Thyroid gland (tissue), 4 donors: Measurements from ENCODE around the gene TBCC. TPM values are rescaled to one million over a fixed set of nuclear protein-coding genes. Genes with fewer than 3 reads are reported as not detected.
A peak's percentile ranks its signal among the peaks of the same experiment; 100 is the strongest.

Experiments used
- DNase-seq, 2 donors: peaks; one replicate each; pipeline ENCODE4 v3.0.0-alpha.2; 2019
- H3K27ac ChIP-seq, 3 donors: fragments of 200-600 bp; sonication (generic); 1 replicate in 2 of 3; 2 replicates in 1 of 3; pipeline ENCODE4 v1.5.1; 2016 to 2019; ENCODE audit warnings: mild to moderate bottlenecking in 1 of 3, moderate library complexity in 1 of 3
- H3K27me3 ChIP-seq: fragments of 200-600 bp; sonication (generic); one replicate; pipeline ENCODE4 v1.5.1; 2019
- H3K36me3 ChIP-seq, 2 donors: fragments of 200-600 bp; sonication (generic); one replicate each; pipeline ENCODE4 v1.5.1; 2016 to 2019
- H3K4me1 ChIP-seq, 2 donors: fragments of 200-600 bp; sonication (generic); one replicate each; pipeline ENCODE4 v1.5.1; 2017 to 2019
- H3K4me3 ChIP-seq, 3 donors: fragments of 200-600 bp; sonication (generic); replicated peaks in 1 of 3; 1 replicate in 2 of 3; 2 replicates in 1 of 3; pipeline ENCODE4 v1.5.1; 2016; ENCODE audit warnings: mild to moderate bottlenecking in 1 of 3
- H3K9me3 ChIP-seq: fragments of 200-600 bp; sonication (generic); one replicate; pipeline ENCODE4 v1.5.1; 2017
- POLR2A ChIP-seq, 2 donors: fragments of 450-650 bp; IDR thresholded peaks; one replicate each; pipeline ENCODE4 v1.6.1; 2017; ENCODE audit warnings: antibody characterized with exemption in 2 of 2, mild to moderate bottlenecking in 2 of 2, moderate library complexity in 1 of 2
- WGBS, 2 donors: methylation state at CpG; one replicate each; pipeline ENCODE4 v1.1.5; 2017; 5-methylcytosine and 5-hydroxymethylcytosine counted together
- intact Hi-C: fragments of 100-400 bp; cut with DNase I; formaldehyde crosslinking; loops from one replicate; pipeline ENCODE4 v1.15.1; 2023
- total RNA-seq, 4 donors: library from RNA; depleted of rRNA; stranded (reverse); fragments of >200 nt; gene quantifications; one replicate each; pipeline ENCODE4 v1.2.3, GENCODE V29; 2016
- TF ChIP-seq, protein P1 (sequence below), 6 experiments: fragments of 200-600 bp in 3 of 6; fragments of 450-650 bp in 3 of 6; sonication (generic) in 3 of 6; IDR thresholded peaks; one replicate each; pipeline ENCODE4 v1.5.1; 2016 to 2019; ENCODE audit warnings: antibody characterized with exemption in 6 of 6, mild to moderate bottlenecking in 2 of 6, inconsistent platforms in 1 of 6, moderate library complexity in 1 of 6

Gene TBCC
- total RNA-seq, 4 donors from 2014 or later = 37.2 to 48.9 (median 48.4) TPM

DNA sequence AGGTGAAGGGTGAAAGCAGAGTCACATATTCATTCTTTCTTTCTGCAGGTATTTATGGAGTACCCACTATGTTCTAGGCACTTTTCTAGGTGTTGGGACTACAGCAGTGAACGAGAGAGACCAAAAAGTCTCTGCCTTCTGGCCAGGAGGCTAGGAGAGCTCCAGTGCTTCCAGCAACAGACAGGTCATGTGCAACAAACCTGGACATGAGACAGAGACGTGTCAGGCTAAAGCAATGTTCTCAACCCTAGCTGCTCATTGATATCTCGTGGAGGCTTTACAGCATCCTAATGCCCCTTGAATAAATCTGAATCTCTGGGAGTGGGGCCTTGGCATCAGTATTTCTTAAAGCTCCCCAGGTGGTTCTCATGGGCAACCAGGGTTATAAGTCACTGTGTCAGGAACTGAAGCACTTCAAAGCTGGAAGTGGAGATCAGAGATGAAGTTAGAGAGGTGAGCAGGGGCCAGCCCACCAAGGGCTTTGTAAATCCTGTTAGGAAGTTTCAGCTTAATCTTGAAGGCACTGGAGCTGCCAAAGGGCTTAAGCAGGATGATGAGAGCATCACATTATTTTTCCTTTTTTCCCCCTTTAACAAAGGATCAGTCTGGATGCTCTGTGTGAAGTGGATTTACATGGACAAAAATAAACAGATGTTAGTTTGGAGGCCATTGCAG, 13.0 kb upstream of the TBCC start:
- Histone ChIP-seq H3K27ac (no peak overlapping the region), H3K9me3 (no peaks in the 10 kb centered on the region), H3K4me3 (no peak overlapping the region), H3K27me3 (no peaks in the 10 kb centered on the region), H3K36me3 (no peaks in the 10 kb centered on the region), H3K4me1 (no peaks in the 10 kb centered on the region)
- WGBS, 2 donors = 92 to 97% methylated on average over 3 of the region's 3 CpGs
- no peak for DNase-seq
- intact Hi-C loops = no loop called here
- no peak for TF ChIP-seq POLR2A (IDR thresholded peaks at IDR 0.05)
- TF ChIP-seq, protein P1, sequence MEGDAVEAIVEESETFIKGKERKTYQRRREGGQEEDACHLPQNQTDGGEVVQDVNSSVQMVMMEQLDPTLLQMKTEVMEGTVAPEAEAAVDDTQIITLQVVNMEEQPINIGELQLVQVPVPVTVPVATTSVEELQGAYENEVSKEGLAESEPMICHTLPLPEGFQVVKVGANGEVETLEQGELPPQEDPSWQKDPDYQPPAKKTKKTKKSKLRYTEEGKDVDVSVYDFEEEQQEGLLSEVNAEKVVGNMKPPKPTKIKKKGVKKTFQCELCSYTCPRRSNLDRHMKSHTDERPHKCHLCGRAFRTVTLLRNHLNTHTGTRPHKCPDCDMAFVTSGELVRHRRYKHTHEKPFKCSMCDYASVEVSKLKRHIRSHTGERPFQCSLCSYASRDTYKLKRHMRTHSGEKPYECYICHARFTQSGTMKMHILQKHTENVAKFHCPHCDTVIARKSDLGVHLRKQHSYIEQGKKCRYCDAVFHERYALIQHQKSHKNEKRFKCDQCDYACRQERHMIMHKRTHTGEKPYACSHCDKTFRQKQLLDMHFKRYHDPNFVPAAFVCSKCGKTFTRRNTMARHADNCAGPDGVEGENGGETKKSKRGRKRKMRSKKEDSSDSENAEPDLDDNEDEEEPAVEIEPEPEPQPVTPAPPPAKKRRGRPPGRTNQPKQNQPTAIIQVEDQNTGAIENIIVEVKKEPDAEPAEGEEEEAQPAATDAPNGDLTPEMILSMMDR (IDR thresholded peaks at IDR 0.05) = no peak

DNA sequence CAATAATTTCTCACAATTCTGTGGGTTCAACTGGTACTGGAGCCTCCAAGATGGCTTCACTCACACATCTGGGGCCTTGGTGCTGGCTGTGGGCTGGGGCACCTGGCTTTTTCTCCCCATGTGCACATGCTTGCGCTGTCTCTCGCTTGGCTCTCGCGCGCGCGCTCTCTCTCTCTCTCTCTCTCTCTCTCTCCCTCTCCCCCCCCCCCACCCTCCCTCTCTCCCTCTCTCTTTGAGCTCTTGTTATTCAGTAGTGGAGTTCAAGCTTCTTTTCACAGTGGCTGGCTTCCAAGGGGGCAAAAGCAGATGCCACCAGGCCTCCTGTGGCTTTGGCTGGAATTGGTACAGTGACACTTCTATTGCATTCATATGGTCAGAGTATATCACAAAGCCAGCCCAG, 10.8 kb upstream of the TBCC start:
- WGBS, 2 donors = 95 to 97% methylated on average over 7 of the region's 7 CpGs
- H3K9me3 ChIP-seq = no peaks in the 10 kb centered on the region

DNA sequence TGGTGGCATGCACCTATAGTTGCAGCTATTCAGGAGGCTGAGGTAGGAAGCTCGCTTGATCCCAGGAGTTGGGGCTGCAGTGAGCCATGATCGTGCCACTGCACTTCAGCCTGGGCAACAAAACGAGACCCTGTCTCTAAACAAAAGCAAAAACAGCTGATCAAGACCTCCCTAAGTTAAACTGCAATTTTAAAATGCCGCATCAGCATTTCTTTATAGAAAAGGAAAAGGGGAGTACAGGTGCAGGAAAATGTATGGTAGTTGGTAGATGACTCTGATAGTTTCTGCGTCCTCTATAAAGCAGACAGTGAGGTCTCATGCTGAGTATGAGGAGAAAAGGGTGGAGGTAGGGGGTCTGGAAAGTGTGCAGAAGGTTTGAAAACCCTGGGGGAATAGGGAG, 8.9 kb upstream of the TBCC start:
- H3K36me3 ChIP-seq = no peaks in the 10 kb centered on the region
- 95 to 96% methylated on average over 5 of the region's 5 CpGs for WGBS, 2 donors
- intact Hi-C loops = no loop called here
- TF ChIP-seq, protein P1 (IDR thresholded peaks at IDR 0.05) = no peak
- no peak for TF ChIP-seq POLR2A (IDR thresholded peaks at IDR 0.05)
- H3K9me3 ChIP-seq = no peaks in the 10 kb centered on the region
- H3K27ac ChIP-seq = no peak overlapping the region
- no peaks in the 10 kb centered on the region for H3K27me3 ChIP-seq
- no peak overlapping the region for H3K4me3 ChIP-seq
- DNase-seq = no peak
- no peaks in the 10 kb centered on the region for H3K4me1 ChIP-seq

More for the DNA sequence above, 10.8 kb upstream of the TBCC start:
- Histone ChIP-seq H3K27me3 (no peaks in the 10 kb centered on the region), H3K4me3 (no peak overlapping the region), H3K27ac (no peak overlapping the region), H3K36me3 (no peaks in the 10 kb centered on the region), H3K4me1 (no peaks in the 10 kb centered on the region)
- no peak for TF ChIP-seq POLR2A (IDR thresholded peaks at IDR 0.05)
- TF ChIP-seq, protein P1 (IDR thresholded peaks at IDR 0.05) = no peak
- DNase-seq = no peak
- intact Hi-C loops = no loop called here

DNA sequence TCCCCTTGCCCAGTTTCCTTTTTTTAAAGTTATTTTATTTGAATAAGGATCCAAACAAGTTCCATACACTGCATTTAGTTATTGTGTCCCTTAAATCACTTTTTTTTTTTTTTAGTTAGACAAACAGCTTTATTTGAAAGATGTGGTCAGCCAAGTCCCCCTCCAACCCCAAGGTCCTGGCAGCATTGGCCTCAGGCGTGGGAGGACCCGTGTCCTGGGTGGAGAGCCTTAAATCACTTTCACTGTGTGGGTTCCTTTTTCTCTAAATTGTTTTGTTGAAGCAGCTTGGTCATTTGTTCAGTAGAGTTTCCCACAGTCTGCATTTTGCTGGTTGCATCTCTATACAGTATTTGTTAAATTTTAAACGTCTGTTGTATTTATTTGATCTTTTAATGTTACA, 5.2 kb upstream of the TBCC start:
- Histone ChIP-seq H3K27ac (no peak overlapping the region), H3K4me1 (peaks cover 0 to 13% of the 10 kb centered on the region in 2 donors), H3K9me3 (no peaks in the 10 kb centered on the region), H3K27me3 (no peaks in the 10 kb centered on the region), H3K36me3 (no peaks in the 10 kb centered on the region), H3K4me3 (no peak overlapping the region)
- DNase-seq = no peak
- TF ChIP-seq POLR2A (IDR thresholded peaks at IDR 0.05) = no peak
- TF ChIP-seq, protein P1 (IDR thresholded peaks at IDR 0.05) = no peak
- intact Hi-C loops = no loop called here
- 77 to 88% methylated on average over 3 of the region's 3 CpGs for WGBS, 2 donors

DNA sequence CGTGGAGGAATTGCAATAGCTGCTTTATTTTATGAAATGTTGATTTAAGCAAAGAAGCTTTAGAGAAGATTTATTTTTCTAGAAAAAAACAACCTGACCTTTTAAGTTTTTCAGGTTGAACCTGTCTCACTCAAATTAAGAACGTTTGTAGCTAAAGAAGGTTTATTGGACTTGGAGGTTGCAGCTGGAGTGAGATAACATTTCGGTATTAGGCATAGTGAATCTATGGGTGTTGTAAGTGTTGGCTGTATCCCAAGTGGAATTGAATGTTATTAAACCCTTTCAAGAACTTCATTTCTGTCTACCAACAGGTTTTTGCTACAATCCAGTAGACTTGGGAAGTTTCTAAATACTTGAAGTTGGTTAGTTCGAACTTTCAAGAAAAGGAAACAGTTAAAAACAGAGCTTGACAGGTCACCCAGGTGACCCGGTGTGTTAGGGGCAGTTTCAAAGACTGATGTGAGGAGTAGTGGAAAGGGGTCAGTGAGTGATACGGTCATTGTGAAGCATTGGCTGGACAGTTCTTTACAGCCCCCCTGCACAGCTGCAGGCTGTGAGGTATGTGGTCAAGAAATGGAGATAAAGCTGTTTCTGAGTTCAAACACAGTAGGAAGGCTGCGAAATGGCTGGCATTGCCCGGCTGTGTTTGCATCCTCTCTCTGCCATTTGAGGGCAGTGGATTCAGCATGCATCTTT, 2.4 kb upstream of the TBCC start:
- 39 to 41% methylated on average over 8 of the region's 8 CpGs for WGBS, 2 donors
- H3K27ac ChIP-seq = peak overlapping the region; percentile 87 to 95 (median 90)
- H3K36me3 ChIP-seq = no peaks in the 10 kb centered on the region
- no peaks in the 10 kb centered on the region for H3K9me3 ChIP-seq
- no peak for TF ChIP-seq POLR2A (IDR thresholded peaks at IDR 0.05)
- TF ChIP-seq, protein P1 (IDR thresholded peaks at IDR 0.05) = no peak
- no peaks in the 10 kb centered on the region for H3K27me3 ChIP-seq
- H3K4me3 ChIP-seq = no peak overlapping the region
- H3K4me1 ChIP-seq = peaks cover 15 to 27% of the 10 kb centered on the region in 2 donors
- no peak for DNase-seq
- intact Hi-C loops = no loop called here
